Limb (tissue), 2 donors: ENCODE measurements around the gene TUBGCP2.
"Not testable (repeated sequence)": the region's sequence is repeated elsewhere in the genome, so short reads cannot be mapped to it uniquely, and the experiment has no call there.

Experiments used
- DNase-seq, 2 donors: peaks; one replicate each; pipeline ENCODE4 v3.0.0-alpha.2; 2016; ENCODE audit errors: extremely low spot score in 2 of 2

The TUBGCP2 gene

GRCh38 chr10:133265052-133265451 is 43.6 kb downstream of the TUBGCP2 start:
- not testable (repeated sequence) for DNase-seq

- no peak for DNase-seq
Observed at GRCh38 chr10:133264461-133264860, 44.2 kb downstream of the TUBGCP2 start.

GRCh38 chr10:133263674-133264073 is 45.0 kb downstream of the TUBGCP2 start:
- DNase-seq = no peak

- no peak for DNase-seq
Observed at GRCh38 chr10:133262696-133263095, 46.0 kb downstream of the TUBGCP2 start.

- DNase-seq = peak; percentile 42 to 84
Observed at GRCh38 chr10:133261726-133262325, 46.8 kb downstream of the TUBGCP2 start.

GRCh38 chr10:133260895-133261725 is 47.6 kb downstream of the TUBGCP2 start:
- peak in 1 of 2 donors; percentile 69 for DNase-seq

GRCh38 chr10:133259602-133259989 is 49.1 kb downstream of the TUBGCP2 start:
- DNase-seq = no peak

GRCh38 chr10:133258818-133259601 is 49.7 kb downstream of the TUBGCP2 start:
- peak in 1 of 2 donors; percentile 64 for DNase-seq

GRCh38 chr10:133258066-133258817 is 50.4 kb downstream of the TUBGCP2 start:
- no peak for DNase-seq

- DNase-seq = no peak
Observed at GRCh38 chr10:133257489-133258065, 51.1 kb downstream of the TUBGCP2 start.

GRCh38 chr10:133255323-133255722 is 53.3 kb downstream of the TUBGCP2 start:
- DNase-seq = no peak

GRCh38 chr10:133254421-133255120 is 54.1 kb downstream of the TUBGCP2 start:
- no peak for DNase-seq

- DNase-seq = no peak
Observed at GRCh38 chr10:133253361-133253955, 55.2 kb downstream of the TUBGCP2 start.

- DNase-seq = no peak
Observed at GRCh38 chr10:133252223-133252552, 56.5 kb downstream of the TUBGCP2 start.

GRCh38 chr10:133251388-133252222 is 57.1 kb downstream of the TUBGCP2 start:
- no peak for DNase-seq

GRCh38 chr10:133249975-133250754 is 58.5 kb downstream of the TUBGCP2 start:
- DNase-seq = no peak

- no peak for DNase-seq
Observed at GRCh38 chr10:133249094-133249780, 59.4 kb downstream of the TUBGCP2 start.

- no peak for DNase-seq
Observed at GRCh38 chr10:133248334-133248715, 60.3 kb downstream of the TUBGCP2 start.
